ENCODE results near the gene HOMER2.

The HOMER2 gene

GRCh38 chr15:82875411-82876003 is 77.0 kb downstream of the HOMER2 start:
- ATAC-seq, result peak; percentile 63; the same call in 2 of the 3 replicates
- no peak for TF ChIP-seq ESRRG (CRISPR knock-in tag; IDR thresholded peaks at IDR 0.05)
- TF ChIP-seq ZNF70 (CRISPR knock-in tag; IDR thresholded peaks at IDR 0.05), result no peak
- TF ChIP-seq ZFP30 (CRISPR knock-in tag; IDR thresholded peaks at IDR 0.05), result no peak
- no peak for TF ChIP-seq ISL1 (CRISPR knock-in tag; IDR thresholded peaks at IDR 0.05)
- TF ChIP-seq ZFP3 (CRISPR knock-in tag; IDR thresholded peaks at IDR 0.05), result no peak

- no peak; the same call in 2 of the 3 replicates for ATAC-seq
- no peak for TF ChIP-seq ZFP30 (CRISPR knock-in tag; IDR thresholded peaks at IDR 0.05)
- no peak for TF ChIP-seq PPARA (CRISPR knock-in tag; IDR thresholded peaks at IDR 0.05; ENCODE audit: borderline replicate concordance)
Measured at GRCh38 chr15:82874961-82875360, 77.6 kb downstream of the HOMER2 start.

GRCh38 chr15:82874267-82874666 is 78.3 kb downstream of the HOMER2 start:
- TF ChIP-seq ISL1 (CRISPR knock-in tag; IDR thresholded peaks at IDR 0.05) (no peak), ZC3H10 (CRISPR knock-in tag; IDR thresholded peaks at IDR 0.05) (no peak), CSRNP3 (CRISPR knock-in tag; IDR thresholded peaks at IDR 0.05) (no peak), PPARA (CRISPR knock-in tag; IDR thresholded peaks at IDR 0.05; ENCODE audit: borderline replicate concordance) (no peak), OSR1 (CRISPR knock-in tag; IDR thresholded peaks at IDR 0.05) (no peak), PATZ1 (CRISPR knock-in tag; IDR thresholded peaks at IDR 0.05; ENCODE audit: borderline replicate concordance) (no peak), CSDC2 (CRISPR knock-in tag; IDR thresholded peaks at IDR 0.05) (no peak), TSHZ2 (CRISPR knock-in tag; IDR thresholded peaks at IDR 0.05) (no peak), ESRRG (CRISPR knock-in tag; IDR thresholded peaks at IDR 0.05) (no peak), ZNF8 (CRISPR knock-in tag; IDR thresholded peaks at IDR 0.05) (no peak), ZFP3 (CRISPR knock-in tag; IDR thresholded peaks at IDR 0.05) (no peak), ZFP30 (CRISPR knock-in tag; IDR thresholded peaks at IDR 0.05) (no peak), ARNTL (CRISPR knock-in tag; IDR thresholded peaks at IDR 0.05; ENCODE audit: borderline replicate concordance, low read depth) (no peak), ZNF565 (CRISPR knock-in tag; conservative IDR thresholded peaks at IDR 0.05; ENCODE audit: low read depth) (no peak), POU6F1 (CRISPR knock-in tag; IDR thresholded peaks at IDR 0.05; ENCODE audit: borderline replicate concordance, low read depth) (no peak), GLIS3 (CRISPR knock-in tag; IDR thresholded peaks at IDR 0.05) (no peak), SNAI2 (CRISPR knock-in tag; IDR thresholded peaks at IDR 0.05) (no peak), TOX (CRISPR knock-in tag; IDR thresholded peaks at IDR 0.05; ENCODE audit: borderline replicate concordance) (no peak), TCF4 (CRISPR knock-in tag; IDR thresholded peaks at IDR 0.05; ENCODE audit: borderline replicate concordance) (no peak), RARB (CRISPR knock-in tag; IDR thresholded peaks at IDR 0.05) (no peak)
- ATAC-seq, result no peak

All from SK-N-SH treated with all-trans-retinoic acid at 6 μM for 48 hours (cell line).